PC-3 (cell line): Measurements from ENCODE around the gene TCOF1.

Experiments used
- CTCF ChIP-seq: fragments of 300-600 bp; sonication (generic); conservative IDR thresholded peaks from 2 replicates; pipeline ENCODE4 v1.5.1; 2017; ENCODE audit warnings: antibody characterized with exemption, low read depth, mild to moderate bottlenecking, low read length
- EZH2 ChIP-seq: fragments of 300-600 bp; sonication (generic); IDR thresholded peaks from one replicate; pipeline ENCODE4 v1.6.1; 2017; ENCODE audit warnings: antibody characterized with exemption, mild to moderate bottlenecking, low read length; ENCODE audit not compliant: unreplicated experiment

GRCh38 chr5:150402229-150402773, 44.8 kb downstream of the TCOF1 start:
- TF ChIP-seq CTCF, result no peak
- no peak for TF ChIP-seq EZH2
